ENCODE data around the gene PIM2. TPM values are rescaled to one million over a fixed set of nuclear protein-coding genes. Genes with fewer than 3 reads are reported as not detected.

The PIM2 gene
- total and polyA plus RNA-seq, 2 of the 13 experiments (the other 11 are each of a cell fraction or from before 2014, with no cell fraction given) = 14.4 to 15.8 TPM

DNA sequence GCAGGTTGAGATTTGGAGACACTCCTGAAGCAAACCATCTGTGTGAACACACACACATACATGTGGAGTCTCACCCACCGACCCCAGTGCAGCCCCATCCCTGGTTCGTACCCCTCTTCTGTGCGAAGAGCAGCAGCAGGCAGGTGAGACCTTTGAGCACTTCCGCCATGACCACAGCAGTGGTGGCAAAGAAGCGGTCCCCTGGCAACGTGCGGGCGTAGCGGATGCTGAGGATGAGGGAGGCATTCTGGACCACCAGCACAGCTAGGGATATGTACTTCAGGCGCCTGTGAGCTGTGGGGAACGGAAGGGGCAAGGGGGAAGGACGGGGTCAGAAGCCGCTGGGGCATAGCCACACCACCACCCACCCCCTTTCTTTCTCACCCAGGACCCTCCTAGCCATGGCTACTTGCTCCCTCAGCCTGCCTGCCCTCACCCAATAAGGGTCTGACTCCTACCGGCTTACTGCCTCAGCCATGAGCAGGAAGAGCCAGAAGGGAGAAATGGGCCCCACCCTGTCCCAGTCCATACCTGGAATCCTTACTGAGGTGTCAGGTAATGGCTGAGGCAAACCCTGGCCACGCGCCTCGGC lies 9.0 kb downstream of the PIM2 start:
- H3K27ac ChIP-seq (ENCODE audit: extremely low read length, insufficient read depth, low read length) = no peak overlapping the region
- H3K79me2 ChIP-seq (ENCODE audit: insufficient read depth, low read length) = peaks cover 15% of the 10 kb centered on the region
- peaks cover 23% of the 10 kb centered on the region for H3K4me1 ChIP-seq (ENCODE audit: insufficient read depth, low read length)
- no peaks in the 10 kb centered on the region; a peak in 1 of 5 replicates for H3K27me3 ChIP-seq (ENCODE audit: control insufficient read depth in 1 of 2, insufficient read depth in 2 of 2, low read length in 2 of 2)
- 92% methylated on average over 5 of the region's 17 CpGs for WGBS (ENCODE audit: low lambda C conversion rate)
- BruUV-seq (replicated peaks) = no TSS peak
- FAIRE-seq (no peak), DNase-seq (ENCODE audit: low spot score) (no peak), ATAC-seq (no peak)
- no peak overlapping the region for H3K9ac ChIP-seq (ENCODE audit: insufficient read depth, low read depth, low read length)
- ChIA-PET POLR2A (interaction anchor here (3.1 kb wide), 1 partner anchor 13 kb away, joined by 42 read pairs; the partner anchor contains the start of genes PQBP1 and TIMM17B), CTCF (ENCODE audit: low intra/inter-chr PET ratio, low total read pairs) (no interaction called here)
- no peaks in the 10 kb centered on the region for H3K9me3 ChIP-seq (ENCODE audit: low read length)
- 0 out of 6 replicates have a peak overlapping the region, but pooled peaks of 1 of the 3 experiments have one; percentile 81 for H3K4me3 ChIP-seq (replicated peaks in 1 of 3; ENCODE audit: insufficient read depth in 1 of 3, low read depth in 2 of 3, low read length in 3 of 3)
- H4K20me1 ChIP-seq (ENCODE audit: insufficient read depth, low read length) = no peaks in the 10 kb centered on the region
- TF ChIP-seq, protein P1, sequence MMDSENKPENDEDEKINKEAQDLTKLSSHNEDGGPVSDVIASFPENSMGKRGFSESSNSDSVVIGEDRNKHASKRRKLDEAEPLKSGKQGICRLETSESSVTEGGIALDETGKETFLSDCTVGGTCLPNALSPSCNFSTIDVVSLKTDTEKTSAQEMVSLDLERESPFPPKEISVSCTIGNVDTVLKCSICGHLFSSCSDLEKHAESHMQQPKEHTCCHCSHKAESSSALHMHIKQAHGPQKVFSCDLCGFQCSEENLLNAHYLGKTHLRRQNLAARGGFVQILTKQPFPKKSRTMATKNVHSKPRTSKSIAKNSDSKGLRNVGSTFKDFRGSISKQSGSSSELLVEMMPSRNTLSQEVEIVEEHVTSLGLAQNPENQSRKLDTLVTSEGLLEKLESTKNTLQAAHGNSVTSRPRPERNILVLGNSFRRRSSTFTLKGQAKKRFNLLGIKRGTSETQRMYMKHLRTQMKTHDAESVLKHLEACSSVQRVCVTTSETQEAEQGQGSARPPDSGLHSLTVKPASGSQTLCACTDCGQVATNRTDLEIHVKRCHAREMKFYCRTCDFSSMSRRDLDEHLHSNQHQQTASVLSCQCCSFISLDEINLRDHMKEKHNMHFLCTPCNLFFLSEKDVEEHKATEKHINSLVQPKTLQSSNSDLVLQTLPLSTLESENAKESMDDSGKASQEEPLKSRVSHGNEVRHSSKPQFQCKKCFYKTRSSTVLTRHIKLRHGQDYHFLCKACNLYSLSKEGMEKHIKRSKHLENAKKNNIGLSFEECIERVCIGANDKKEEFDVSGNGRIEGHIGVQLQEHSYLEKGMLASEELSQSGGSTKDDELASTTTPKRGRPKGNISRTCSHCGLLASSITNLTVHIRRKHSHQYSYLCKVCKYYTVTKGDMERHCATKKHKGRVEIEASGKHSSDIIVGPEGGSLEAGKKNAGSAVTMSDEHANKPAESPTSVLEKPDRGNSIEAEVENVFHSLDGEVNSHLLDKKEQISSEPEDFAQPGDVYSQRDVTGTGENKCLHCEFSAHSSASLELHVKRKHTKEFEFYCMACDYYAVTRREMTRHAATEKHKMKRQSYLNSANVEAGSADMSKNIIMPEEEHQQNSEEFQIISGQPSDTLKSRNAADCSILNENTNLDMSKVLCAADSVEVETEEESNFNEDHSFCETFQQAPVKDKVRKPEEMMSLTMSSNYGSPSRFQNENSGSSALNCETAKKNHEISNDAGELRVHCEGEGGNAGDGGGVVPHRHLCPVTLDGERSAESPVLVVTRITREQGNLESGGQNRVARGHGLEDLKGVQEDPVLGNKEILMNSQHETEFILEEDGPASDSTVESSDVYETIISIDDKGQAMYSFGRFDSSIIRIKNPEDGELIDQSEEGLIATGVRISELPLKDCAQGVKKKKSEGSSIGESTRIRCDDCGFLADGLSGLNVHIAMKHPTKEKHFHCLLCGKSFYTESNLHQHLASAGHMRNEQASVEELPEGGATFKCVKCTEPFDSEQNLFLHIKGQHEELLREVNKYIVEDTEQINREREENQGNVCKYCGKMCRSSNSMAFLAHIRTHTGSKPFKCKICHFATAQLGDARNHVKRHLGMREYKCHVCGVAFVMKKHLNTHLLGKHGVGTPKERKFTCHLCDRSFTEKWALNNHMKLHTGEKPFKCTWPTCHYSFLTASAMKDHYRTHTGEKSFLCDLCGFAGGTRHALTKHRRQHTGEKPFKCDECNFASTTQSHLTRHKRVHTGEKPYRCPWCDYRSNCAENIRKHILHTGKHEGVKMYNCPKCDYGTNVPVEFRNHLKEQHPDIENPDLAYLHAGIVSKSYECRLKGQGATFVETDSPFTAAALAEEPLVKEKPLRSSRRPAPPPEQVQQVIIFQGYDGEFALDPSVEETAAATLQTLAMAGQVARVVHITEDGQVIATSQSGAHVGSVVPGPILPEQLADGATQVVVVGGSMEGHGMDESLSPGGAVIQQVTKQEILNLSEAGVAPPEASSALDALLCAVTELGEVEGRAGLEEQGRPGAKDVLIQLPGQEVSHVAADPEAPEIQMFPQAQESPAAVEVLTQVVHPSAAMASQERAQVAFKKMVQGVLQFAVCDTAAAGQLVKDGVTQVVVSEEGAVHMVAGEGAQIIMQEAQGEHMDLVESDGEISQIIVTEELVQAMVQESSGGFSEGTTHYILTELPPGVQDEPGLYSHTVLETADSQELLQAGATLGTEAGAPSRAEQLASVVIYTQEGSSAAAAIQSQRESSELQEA (CRISPR knock-in tag; IDR thresholded peaks at IDR 0.05; ENCODE audit: not compliant biosample characterization) = no peak
- TF ChIP-seq HOXA9 (CRISPR knock-in tag; IDR thresholded peaks at IDR 0.05; ENCODE audit: borderline replicate concordance) (no peak), KDM1A (CRISPR knock-in tag; IDR thresholded peaks at IDR 0.05) (no peak), HNF4G (IDR thresholded peaks at IDR 0.05; ENCODE audit: borderline replicate concordance, low read depth, low read length) (no peak), HNF4G (CRISPR knock-in tag; IDR thresholded peaks at IDR 0.05; ENCODE audit: borderline replicate concordance, low read depth) (no peak), ZNF713 (CRISPR knock-in tag; IDR thresholded peaks at IDR 0.05) (no peak), ZNF879 (CRISPR knock-in tag; IDR thresholded peaks at IDR 0.05) (no peak), GATAD1 (CRISPR knock-in tag; IDR thresholded peaks at IDR 0.05) (no peak)
- TF ChIP-seq, protein P2, sequence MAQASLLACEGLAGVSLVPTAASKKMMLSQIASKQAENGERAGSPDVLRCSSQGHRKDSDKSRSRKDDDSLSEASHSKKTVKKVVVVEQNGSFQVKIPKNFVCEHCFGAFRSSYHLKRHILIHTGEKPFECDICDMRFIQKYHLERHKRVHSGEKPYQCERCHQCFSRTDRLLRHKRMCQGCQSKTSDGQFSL (CRISPR knock-in tag; IDR thresholded peaks at IDR 0.05) = no peak
- TF ChIP-seq, protein P3, sequence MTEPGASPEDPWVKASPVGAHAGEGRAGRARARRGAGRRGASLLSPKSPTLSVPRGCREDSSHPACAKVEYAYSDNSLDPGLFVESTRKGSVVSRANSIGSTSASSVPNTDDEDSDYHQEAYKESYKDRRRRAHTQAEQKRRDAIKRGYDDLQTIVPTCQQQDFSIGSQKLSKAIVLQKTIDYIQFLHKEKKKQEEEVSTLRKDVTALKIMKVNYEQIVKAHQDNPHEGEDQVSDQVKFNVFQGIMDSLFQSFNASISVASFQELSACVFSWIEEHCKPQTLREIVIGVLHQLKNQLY (CRISPR knock-in tag; IDR thresholded peaks at IDR 0.05) = no peak
- in situ Hi-C loops (cut with HindIII; ENCODE audit: extremely low pct_ligation_motif_present, low pct_unique_long_range_greater_than_20kb) = no loop called here
- no peak overlapping the region for H2AFZ ChIP-seq (ENCODE audit: low read length)
- peaks cover 4 to 8% of the 10 kb centered on the region in 2 experiments; a peak in 3 of 5 replicates for H3K36me3 ChIP-seq (replicated peaks in 1 of 2; ENCODE audit: control insufficient read depth in 1 of 2, insufficient read depth in 2 of 2, low read length in 2 of 2)
- peak overlapping the region; percentile 81; the same call in 1 of the 2 replicates for H3K4me2 ChIP-seq (ENCODE audit: low read depth, low read length)
- intact Hi-C loops (cut with micrococcal nuclease; ENCODE audit: unreplicated experiment) = loop anchor here (10.0 kb wide), 1 partner anchor 145 kb away; the partner anchor contains the start of gene GLOD5

Data from HepG2 (cell line).